ENCODE measurements around the gene FBXL16. TPM values are rescaled to one million over a fixed set of nuclear protein-coding genes. Genes with fewer than 3 reads are reported as not detected.
"Not testable (repeated sequence)": the region's sequence is repeated elsewhere in the genome, so short reads cannot be mapped to it uniquely, and the experiment has no call there.

The FBXL16 gene
- 0.54 TPM for total RNA-seq

- DNase-seq (ENCODE audit: low read depth in 2 of 3, low spot score in 2 of 3): no peak
Observed at GRCh38 chr16:705431-706188, at the start of gene FBXL16. Gene FBXL16, minus strand, starts transcription at chr16:705801. Its CDS starts 8,396 bp downstream, at chr16:697405.

- DNase-seq (ENCODE audit: low read depth in 2 of 3, low spot score in 2 of 3): peak in 2 of 3 donors; percentile 60 to 69
Observed at GRCh38 chr16:754656-755055, 49.1 kb upstream of the FBXL16 start.

GRCh38 chr16:754121-754607 is 48.6 kb upstream of the FBXL16 start:
- not testable (repeated sequence) for DNase-seq (ENCODE audit: low read depth in 2 of 3, low spot score in 2 of 3)

GRCh38 chr16:752007-752312 is 46.4 kb upstream of the FBXL16 start:
- no peak for DNase-seq (ENCODE audit: low read depth in 2 of 3, low spot score in 2 of 3)

- DNase-seq (ENCODE audit: low read depth in 2 of 3, low spot score in 2 of 3): no peak
Observed at GRCh38 chr16:751152-752006, 45.8 kb upstream of the FBXL16 start.

- no peak for DNase-seq (ENCODE audit: low read depth in 2 of 3, low spot score in 2 of 3)
Observed at GRCh38 chr16:750485-750884, 44.9 kb upstream of the FBXL16 start.

GRCh38 chr16:749010-749409 is 43.4 kb upstream of the FBXL16 start:
- no peak for DNase-seq (ENCODE audit: low read depth in 2 of 3, low spot score in 2 of 3)

- DNase-seq (ENCODE audit: low read depth in 2 of 3, low spot score in 2 of 3): no peak
Observed at GRCh38 chr16:747978-748746, 42.6 kb upstream of the FBXL16 start.

- no peak for DNase-seq (ENCODE audit: low read depth in 2 of 3, low spot score in 2 of 3)
Observed at GRCh38 chr16:746637-747036, 41.0 kb upstream of the FBXL16 start.

- DNase-seq (ENCODE audit: low read depth in 2 of 3, low spot score in 2 of 3): peak in 2 of 3 donors; percentile 48 to 54
Observed at GRCh38 chr16:745739-746138, 40.1 kb upstream of the FBXL16 start.

- DNase-seq (ENCODE audit: low read depth in 2 of 3, low spot score in 2 of 3): no peak
Observed at GRCh38 chr16:743794-744500, 38.3 kb upstream of the FBXL16 start.

- not testable (repeated sequence) for DNase-seq (ENCODE audit: low read depth in 2 of 3, low spot score in 2 of 3)
Observed at GRCh38 chr16:742894-743293, 37.3 kb upstream of the FBXL16 start.

GRCh38 chr16:741986-742629 is 36.5 kb upstream of the FBXL16 start:
- DNase-seq (ENCODE audit: low read depth in 2 of 3, low spot score in 2 of 3): no peak

GRCh38 chr16:740764-741505 is 35.3 kb upstream of the FBXL16 start, which contains the start of gene CIAO3:
Gene CIAO3, minus strand, starts transcription at chr16:740997. Its CDS starts 12 bp downstream, at chr16:740985.
- peak; percentile 90 to 97 (median 91) for DNase-seq (ENCODE audit: low read depth in 2 of 3, low spot score in 2 of 3)

GRCh38 chr16:740459-740763 is 34.8 kb upstream of the FBXL16 start:
- no peak for DNase-seq (ENCODE audit: low read depth in 2 of 3, low spot score in 2 of 3)

GRCh38 chr16:739560-740458 is 34.2 kb upstream of the FBXL16 start:
- no peak for DNase-seq (ENCODE audit: low read depth in 2 of 3, low spot score in 2 of 3)

- no peak for DNase-seq (ENCODE audit: low read depth in 2 of 3, low spot score in 2 of 3)
Observed at GRCh38 chr16:736936-737481, 31.4 kb upstream of the FBXL16 start.

- DNase-seq (ENCODE audit: low read depth in 2 of 3, low spot score in 2 of 3): no peak
Observed at GRCh38 chr16:735982-736453, 30.4 kb upstream of the FBXL16 start.

Data from hematopoietic multipotent progenitor cell (in vitro differentiated cells).